ENCODE measurements around the gene MME.

DNA sequence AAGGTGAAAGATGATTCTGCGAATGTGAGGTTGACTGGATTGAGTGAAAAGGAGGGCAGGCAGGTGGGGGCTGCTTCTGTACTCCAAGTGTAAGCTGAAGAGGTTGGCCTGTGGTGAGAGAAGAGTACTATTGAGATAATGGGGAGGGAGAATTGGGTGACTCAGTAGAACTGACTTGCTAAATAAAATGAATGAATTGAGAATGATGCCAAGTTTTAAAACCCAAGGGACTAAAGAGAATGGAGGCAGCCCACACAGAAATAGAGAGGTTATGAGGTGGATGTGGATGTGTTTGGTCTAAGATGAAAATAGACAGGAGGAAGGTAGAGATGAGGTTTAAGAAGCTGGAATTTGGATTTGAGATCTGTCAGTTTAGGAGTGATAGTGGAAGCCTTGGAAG lies 5.9 kb downstream of the MME start:
- TF ChIP-seq CEBPB (IDR thresholded peaks at IDR 0.05) (no peak), EP300 (IDR thresholded peaks at IDR 0.05; ENCODE audit: borderline replicate concordance) (no peak), REST (IDR thresholded peaks at IDR 0.05; ENCODE audit: low read depth) (no peak), YY1 (IDR thresholded peaks at IDR 0.05; ENCODE audit: low read depth) (no peak), ZBTB7A (IDR thresholded peaks at IDR 0.05; ENCODE audit: low read depth) (no peak), RAD21 (IDR thresholded peaks at IDR 0.05; ENCODE audit: low read depth) (no peak), CREB1 (IDR thresholded peaks at IDR 0.05; ENCODE audit: low read depth) (no peak), MAX (IDR thresholded peaks at IDR 0.05) (no peak), NFIC (IDR thresholded peaks at IDR 0.05) (no peak), TAF1 (IDR thresholded peaks at IDR 0.05; ENCODE audit: low read depth) (no peak), EGR1 (IDR thresholded peaks at IDR 0.05) (no peak), TEAD4 (IDR thresholded peaks at IDR 0.05) (no peak), FOXM1 (IDR thresholded peaks at IDR 0.05; ENCODE audit: borderline replicate concordance, low read depth) (no peak)
- TF ChIP-seq, protein P1, sequence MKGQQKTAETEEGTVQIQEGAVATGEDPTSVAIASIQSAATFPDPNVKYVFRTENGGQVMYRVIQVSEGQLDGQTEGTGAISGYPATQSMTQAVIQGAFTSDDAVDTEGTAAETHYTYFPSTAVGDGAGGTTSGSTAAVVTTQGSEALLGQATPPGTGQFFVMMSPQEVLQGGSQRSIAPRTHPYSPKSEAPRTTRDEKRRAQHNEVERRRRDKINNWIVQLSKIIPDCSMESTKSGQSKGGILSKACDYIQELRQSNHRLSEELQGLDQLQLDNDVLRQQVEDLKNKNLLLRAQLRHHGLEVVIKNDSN (IDR thresholded peaks at IDR 0.05), result no peak

All from Ishikawa (cell line).